ENCODE results near the gene PRRT1B.
A peak's percentile ranks its signal among the peaks of the same experiment; 100 is the strongest.
"Not testable (repeated sequence)": the region's sequence is repeated elsewhere in the genome, so short reads cannot be mapped to it uniquely, and the experiment has no call there.

PRRT1B gene

GRCh38 chr9:131523086-131523388 lies 22.3 kb upstream of the PRRT1B start:
- no peak for DNase-seq

GRCh38 chr9:131523451-131524435 lies 21.6 kb upstream of the PRRT1B start:
- no peak for DNase-seq

- DNase-seq = no peak
Observed at GRCh38 chr9:131524665-131525315, 20.5 kb upstream of the PRRT1B start.

- DNase-seq = no peak
Observed at GRCh38 chr9:131525643-131526565, 19.4 kb upstream of the PRRT1B start.

GRCh38 chr9:131528186-131528585 lies 17.1 kb upstream of the PRRT1B start:
- no peak for DNase-seq

GRCh38 chr9:131528886-131529505 lies 16.3 kb upstream of the PRRT1B start:
- no peak for DNase-seq

GRCh38 chr9:131529597-131530545 lies 15.5 kb upstream of the PRRT1B start:
- no peak for DNase-seq

- peak; percentile 54 for DNase-seq
Observed at GRCh38 chr9:131530546-131530919, 14.8 kb upstream of the PRRT1B start.

GRCh38 chr9:131530920-131531832 lies 14.1 kb upstream of the PRRT1B start, which contains the start of gene UCK1:
TSS of gene UCK1 (minus strand) at chr9:131531263. CDS start at chr9:131531174, 89 bp downstream.
- DNase-seq = peak; percentile 92

GRCh38 chr9:131534721-131535237 lies 10.5 kb upstream of the PRRT1B start:
- DNase-seq = no peak

GRCh38 chr9:131537946-131538345 lies 7.4 kb upstream of the PRRT1B start:
- DNase-seq = no peak

GRCh38 chr9:131539223-131539923 lies 6.0 kb upstream of the PRRT1B start:
- DNase-seq = no peak

GRCh38 chr9:131543141-131543540 lies 2.2 kb upstream of the PRRT1B start:
- DNase-seq = no peak

- DNase-seq = no peak
Observed at GRCh38 chr9:131545786-131546335, 538 bp downstream of the PRRT1B start.

GRCh38 chr9:131546336-131547084 lies 1.2 kb downstream of the PRRT1B start:
- DNase-seq = peak; percentile 12

GRCh38 chr9:131549186-131549585 lies 3.9 kb downstream of the PRRT1B start:
- not testable (repeated sequence) for DNase-seq

GRCh38 chr9:131550465-131550864 lies 5.1 kb downstream of the PRRT1B start:
- not testable (repeated sequence) for DNase-seq

GRCh38 chr9:131552030-131552429 lies 6.7 kb downstream of the PRRT1B start:
- DNase-seq = no peak
